B cell (primary cell): ENCODE results near the gene AKR1A1. TPM values are rescaled to one million over a fixed set of nuclear protein-coding genes. Genes with fewer than 3 reads are reported as not detected.
"Not testable (repeated sequence)": the region's sequence is repeated elsewhere in the genome, so short reads cannot be mapped to it uniquely, and the experiment has no call there.

Experiments used
- ATAC-seq: fragments of 200-7000 bp; cut with Tn5 transposase; one replicate; pipeline ENCODE4 v1.10.0; 2021; ENCODE audit warnings: low read depth, mild to moderate bottlenecking, moderate number of reproducible peaks, moderate library complexity
- CTCF ChIA-PET: fragments of 350-600 bp; sonication (Branson Sonifier 250); formaldehyde crosslinking; loops from one replicate; lab custom pipeline; 2021; ENCODE audit warnings: antibody characterized with exemption, inconsistent platforms; lab: Charles Lee
- POLR2A ChIA-PET: fragments of 350-600 bp; sonication (Branson Sonifier 250); formaldehyde crosslinking; loops from one replicate; lab custom pipeline; 2021; ENCODE audit warnings: antibody characterized with exemption; lab: Charles Lee
- DNase-seq: peaks from one replicate; pipeline ENCODE4 v3.0.0; 2013
- H2AFZ ChIP-seq: 2 replicates; pipeline ENCODE4 v1.6.1; 2012; ENCODE audit warnings: mild to moderate bottlenecking, low read depth, low read length; ENCODE audit not compliant: insufficient read depth, poor library complexity, severe bottlenecking
- H3K27ac ChIP-seq, 2 donors: 1 replicate in 1 of 2; 2 replicates in 1 of 2; pipeline ENCODE4 v1.5.1; 2012 to 2013; ENCODE audit warnings: low read length in 2 of 2, mild to moderate bottlenecking in 2 of 2, moderate library complexity in 1 of 2
- H3K27me3 ChIP-seq, 4 experiments: fragments of 200-600 bp in 1 of 4; sonication (generic) in 1 of 4; replicated peaks in 1 of 4; 1 replicate in 2 of 4; 2 replicates in 2 of 4; pipeline versions ENCODE4 v1.6.1 to v1.7.0; 2013 to 2016; ENCODE audit warnings: low read length in 3 of 4, mild to moderate bottlenecking in 2 of 4, mixed read lengths in 1 of 4, moderate library complexity in 1 of 4; ENCODE audit not compliant: insufficient read depth in 4 of 4, control insufficient read depth in 3 of 4; ENCODE audit errors: control extremely low read depth in 1 of 4
- H3K36me3 ChIP-seq, 2 experiments: replicated peaks in 1 of 2; 1 replicate in 1 of 2; 2 replicates in 1 of 2; pipeline versions ENCODE4 v1.6.1 to v1.7.1; 2013; ENCODE audit warnings: low read length in 1 of 2; ENCODE audit not compliant: insufficient read depth in 2 of 2, control insufficient read depth in 1 of 2; ENCODE audit errors: control extremely low read depth in 1 of 2, extremely low read depth in 1 of 2
- H3K4me1 ChIP-seq, 2 donors: fragments of 200-600 bp in 1 of 2; sonication (generic) in 1 of 2; 1 replicate in 1 of 2; 2 replicates in 1 of 2; pipeline versions ENCODE4 v1.5.1 to v1.6.1; 2013 to 2017; ENCODE audit warnings: low read length in 2 of 2; ENCODE audit not compliant: control insufficient read depth in 2 of 2, insufficient read depth in 2 of 2
- H3K4me2 ChIP-seq: replicated peaks from 2 replicates; pipeline ENCODE3; 2012; ENCODE audit warnings: mild to moderate bottlenecking, low read depth, low read length; ENCODE audit not compliant: poor library complexity, severe bottlenecking
- H3K4me3 ChIP-seq, 5 experiments: fragments of 200-600 bp in 1 of 5; sonication (generic) in 1 of 5; 1 replicate in 3 of 5; 2 replicates in 2 of 5; pipeline versions ENCODE4 v1.5.1 to v1.7.0; 2011 to 2016; ENCODE audit warnings: low read length in 4 of 5, mild to moderate bottlenecking in 4 of 5, low read depth in 2 of 5, control low read depth in 1 of 5, moderate library complexity in 1 of 5; ENCODE audit not compliant: insufficient read depth in 1 of 5; ENCODE audit errors: control extremely low read depth in 1 of 5, extremely low read depth in 1 of 5
- H3K79me2 ChIP-seq: fragments of 200-600 bp; sonication (generic); one replicate; pipeline ENCODE4 v1.6.0; 2016; ENCODE audit warnings: low read length; ENCODE audit not compliant: control insufficient read depth, insufficient read depth
- H3K9ac ChIP-seq: fragments of 200-600 bp; sonication (generic); 2 replicates; pipeline ENCODE4 v1.6.1; 2017; ENCODE audit warnings: mild to moderate bottlenecking, low read length, moderate library complexity
- H3K9me3 ChIP-seq, 3 donors: one replicate each; pipeline versions ENCODE4 v1.6.1 to v1.7.1; 2013; ENCODE audit warnings: low read length in 2 of 3; ENCODE audit not compliant: control insufficient read depth in 2 of 3, insufficient read depth in 1 of 3; ENCODE audit errors: control extremely low read depth in 1 of 3
- H4K20me1 ChIP-seq: 2 replicates; pipeline ENCODE4 v1.6.0; 2012; ENCODE audit warnings: mild to moderate bottlenecking, low read length; ENCODE audit not compliant: insufficient read depth, control insufficient read depth, poor library complexity, severe bottlenecking
- H3K27ac Mint-ChIP-seq: one replicate; pipeline ENCODE4 v1.8.0; 2021; ENCODE audit warnings: mixed read lengths
- H3K27me3 Mint-ChIP-seq: one replicate; pipeline ENCODE4 v1.8.0; 2021; ENCODE audit warnings: mixed read lengths
- H3K4me1 Mint-ChIP-seq: one replicate; pipeline ENCODE4 v1.8.0; 2021; ENCODE audit warnings: mixed read lengths
- H3K4me3 Mint-ChIP-seq: one replicate; pipeline ENCODE4 v1.8.0; 2021; ENCODE audit warnings: mixed read lengths
- H3K9me3 Mint-ChIP-seq: one replicate; pipeline ENCODE4 v1.8.0; 2022; ENCODE audit warnings: mixed read lengths; ENCODE audit not compliant: insufficient read depth
- EZH2 ChIP-seq: IDR thresholded peaks from 2 replicates; pipeline ENCODE4 v1.6.1; 2012; ENCODE audit warnings: borderline replicate concordance, low read depth, mild to moderate bottlenecking, moderate library complexity, low read length; ENCODE audit not compliant: insufficient read depth, poor library complexity, severe bottlenecking
- WGBS: methylation state at CpG from one replicate; pipeline ENCODE4 v1.1.5; 2013; ENCODE audit warnings: missing lambda C conversion rate; ENCODE audit not compliant: insufficient coverage; 5-methylcytosine and 5-hydroxymethylcytosine counted together
- intact Hi-C: fragments of 100-400 bp; cut with micrococcal nuclease; formaldehyde crosslinking; loops from one replicate; pipeline ENCODE4 v1.10.0; 2022
- polyA plus RNA-seq: library from polyadenylated mRNA; depleted of rRNA; stranded (reverse); fragments of >200 nt; gene quantifications from 2 replicates; pipeline ENCODE4 v1.2.3, GENCODE V29; 2012
- total RNA-seq, 2 donors: library from RNA; stranded (reverse); fragments of 120-200 nt in 1 of 2; gene quantifications; 1 replicate in 1 of 2; 2 replicates in 1 of 2; pipeline versions ENCODE4 v1.2.3 to v1.2.4, GENCODE V29; 2013 to 2022
- TF ChIP-seq, protein P1 (sequence below): fragments of 200-600 bp; IDR thresholded peaks from one replicate; pipeline ENCODE4 v1.8.0; 2022; ENCODE audit warnings: antibody characterized with exemption, mild to moderate bottlenecking

The AKR1A1 gene
- total and polyA plus RNA-seq, 2 donors (not counting 1 experiment from before 2014, with no cell fraction given) = 145 to 163 TPM

DNA sequence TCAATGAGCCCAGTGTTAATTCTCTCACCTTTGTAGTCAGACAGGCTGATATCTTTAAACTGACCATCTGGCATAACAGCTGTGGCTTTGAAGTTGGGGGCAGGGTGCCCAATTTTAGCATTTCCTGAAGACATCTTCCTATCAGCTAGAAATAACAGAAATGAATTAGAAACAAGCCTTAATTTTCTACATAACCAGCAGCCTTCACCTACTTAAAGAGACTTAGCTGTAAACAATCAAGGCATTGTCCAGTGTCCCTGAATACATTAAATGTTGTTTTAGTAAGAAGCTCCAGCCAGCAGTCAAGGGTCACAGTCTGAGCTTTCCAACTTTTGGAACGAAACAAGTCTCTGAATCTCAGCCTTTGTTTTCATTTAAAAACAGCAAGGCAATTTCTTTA is 31.7 kb upstream of the AKR1A1 start:
- H3K36me3 ChIP-seq = peaks cover 5 to 37% of the 10 kb centered on the region in 2 experiments
- Mint-ChIP-seq H3K9me3 (no peaks in the 10 kb centered on the region), H3K27ac (peak overlapping the region; percentile 81), H3K4me3 (peak overlapping the region; percentile 95), H3K4me1 (peaks cover 34% of the 10 kb centered on the region), H3K27me3 (no peaks in the 10 kb centered on the region)
- H3K27me3 ChIP-seq = no peaks in the 10 kb centered on the region
- H3K4me1 ChIP-seq = peaks cover 16 to 31% of the 10 kb centered on the region in 2 donors
- H3K79me2 ChIP-seq = peaks cover 24% of the 10 kb centered on the region
- H3K9me3 ChIP-seq = peaks cover 0 to 5% (median 0%) of the 10 kb centered on the region in 3 donors
- ChIA-PET CTCF (interaction anchor here (0.9 to 11.2 kb wide), 8 partner anchors 8 to 660 kb away, joined by 3 to 110 read pairs (median 4); partner anchors contain the start of genes CCDC163 and MMACHC), POLR2A (interaction anchor here (0.7 to 1.5 kb wide), 3 partner anchors 19 to 743 kb away, joined by 3 to 4 read pairs (median 3); partner anchors contain the start of genes CCDC163 and MMACHC)
- no peak for DNase-seq
- no CpG with 5 or more reads among the region's 1 CpG for WGBS
- intact Hi-C loops = no loop called here
- no peak overlapping the region for H2AFZ ChIP-seq
- H3K27ac ChIP-seq = peak overlapping the region in 1 of 2 donors; percentile 70
- TF ChIP-seq, protein P1, sequence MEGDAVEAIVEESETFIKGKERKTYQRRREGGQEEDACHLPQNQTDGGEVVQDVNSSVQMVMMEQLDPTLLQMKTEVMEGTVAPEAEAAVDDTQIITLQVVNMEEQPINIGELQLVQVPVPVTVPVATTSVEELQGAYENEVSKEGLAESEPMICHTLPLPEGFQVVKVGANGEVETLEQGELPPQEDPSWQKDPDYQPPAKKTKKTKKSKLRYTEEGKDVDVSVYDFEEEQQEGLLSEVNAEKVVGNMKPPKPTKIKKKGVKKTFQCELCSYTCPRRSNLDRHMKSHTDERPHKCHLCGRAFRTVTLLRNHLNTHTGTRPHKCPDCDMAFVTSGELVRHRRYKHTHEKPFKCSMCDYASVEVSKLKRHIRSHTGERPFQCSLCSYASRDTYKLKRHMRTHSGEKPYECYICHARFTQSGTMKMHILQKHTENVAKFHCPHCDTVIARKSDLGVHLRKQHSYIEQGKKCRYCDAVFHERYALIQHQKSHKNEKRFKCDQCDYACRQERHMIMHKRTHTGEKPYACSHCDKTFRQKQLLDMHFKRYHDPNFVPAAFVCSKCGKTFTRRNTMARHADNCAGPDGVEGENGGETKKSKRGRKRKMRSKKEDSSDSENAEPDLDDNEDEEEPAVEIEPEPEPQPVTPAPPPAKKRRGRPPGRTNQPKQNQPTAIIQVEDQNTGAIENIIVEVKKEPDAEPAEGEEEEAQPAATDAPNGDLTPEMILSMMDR = no peak
- no peak for TF ChIP-seq EZH2
- no peak for ATAC-seq
- H3K9ac ChIP-seq = no peak overlapping the region
- peaks cover 7% of the 10 kb centered on the region for H4K20me1 ChIP-seq
- no peak overlapping the region for H3K4me3 ChIP-seq
- peak overlapping the region; percentile 45 for H3K4me2 ChIP-seq

DNA sequence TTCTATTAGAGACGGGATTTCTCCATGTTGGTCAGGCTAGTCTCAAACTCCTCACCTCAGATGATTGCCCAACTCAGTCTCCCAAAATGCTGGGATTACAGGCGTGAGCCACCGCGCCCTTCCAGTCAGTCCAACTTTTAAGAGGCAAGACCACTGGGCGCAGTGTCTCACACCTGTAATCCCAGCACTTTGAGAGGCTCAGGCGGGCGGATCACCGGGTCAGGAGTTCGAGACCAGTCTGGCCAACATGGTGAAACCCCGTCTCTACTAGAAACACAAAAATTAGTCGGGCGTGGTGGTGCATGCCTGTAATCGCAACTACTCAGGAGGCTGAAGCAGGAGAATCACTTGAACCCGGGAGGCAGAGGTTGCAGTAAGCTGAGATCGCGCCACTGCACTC is 30.9 kb upstream of the AKR1A1 start:
- not testable (repeated sequence) for H3K27me3 ChIP-seq, H3K9ac ChIP-seq, DNase-seq, H3K27me3 Mint-ChIP-seq, H2AFZ ChIP-seq, H3K9me3 ChIP-seq, H4K20me1 ChIP-seq, H3K9me3 Mint-ChIP-seq, H3K27ac Mint-ChIP-seq, ATAC-seq
- ChIA-PET CTCF (interaction anchor here (1.0 to 11.2 kb wide), 9 partner anchors 8 to 506 kb away, joined by 3 to 110 read pairs (median 4); partner anchors contain the start of genes CCDC163 and MMACHC), POLR2A (interaction anchor here (0.6 to 3.0 kb wide), 5 partner anchors 31 to 154 kb away, joined by 4 to 31 read pairs (median 6); partner anchors contain the start of genes AKR1A1 and NASP)
- intact Hi-C loops = loop anchor here (2.0 to 10.0 kb wide), 3 partner anchors 19 to 235 kb away; partner anchors contain the start of genes CCDC163, IPP and MMACHC
- Mint-ChIP-seq H3K4me1 (peaks cover 34% of the 10 kb centered on the region), H3K4me3 (peak overlapping the region; percentile 95)
- Histone ChIP-seq H3K4me3 (peak overlapping the region in 1 of 5 experiments; percentile 97), H3K4me1 (peaks cover 16 to 31% of the 10 kb centered on the region in 2 donors), H3K27ac (peak overlapping the region in 1 of 2 donors; percentile 70), H3K36me3 (peaks cover 5 to 28% of the 10 kb centered on the region in 2 experiments), H3K4me2 (peak overlapping the region; percentile 93), H3K79me2 (peaks cover 24% of the 10 kb centered on the region)
- WGBS = 75% methylated on average over 5 of the region's 16 CpGs
